Sciatic nerve (tissue), 2 donors: ENCODE measurements around the gene RASA3. TPM values are rescaled to one million over a fixed set of nuclear protein-coding genes. Genes with fewer than 3 reads are reported as not detected.
"Not testable (repeated sequence)": the region's sequence is repeated elsewhere in the genome, so short reads cannot be mapped to it uniquely, and the experiment has no call there.

Experiments
- ATAC-seq: fragments of 200-7000 bp; cut with Tn5 transposase; one replicate; pipeline ENCODE4 v1.9.1; 2020; ENCODE audit warnings: mild to moderate bottlenecking, moderate library complexity
- DNase-seq: peaks from one replicate; pipeline ENCODE4 v3.0.0-alpha.2; 2020; ENCODE audit warnings: low spot score
- intact Hi-C: fragments of 100-400 bp; cut with DNase I; formaldehyde crosslinking; loops from one replicate; pipeline ENCODE4 v1.14.2; 2022
- total RNA-seq: library from RNA; stranded (reverse); fragmentation: NEBNext Ultra II Directional; extraction: Animal tissue kit (Norgen Biotek cat#: 25700); gene quantifications from one replicate; pipeline ENCODE4 v1.2.1, GENCODE V29; 2021
- donor health status: DM: no; HTN: no; CAD: no.
- donor health status: DM: no; HTN: no; CAD: no.

The RASA3 gene
- total RNA-seq, 1 donor from 2014 or later, result 47.6 TPM

DNA sequence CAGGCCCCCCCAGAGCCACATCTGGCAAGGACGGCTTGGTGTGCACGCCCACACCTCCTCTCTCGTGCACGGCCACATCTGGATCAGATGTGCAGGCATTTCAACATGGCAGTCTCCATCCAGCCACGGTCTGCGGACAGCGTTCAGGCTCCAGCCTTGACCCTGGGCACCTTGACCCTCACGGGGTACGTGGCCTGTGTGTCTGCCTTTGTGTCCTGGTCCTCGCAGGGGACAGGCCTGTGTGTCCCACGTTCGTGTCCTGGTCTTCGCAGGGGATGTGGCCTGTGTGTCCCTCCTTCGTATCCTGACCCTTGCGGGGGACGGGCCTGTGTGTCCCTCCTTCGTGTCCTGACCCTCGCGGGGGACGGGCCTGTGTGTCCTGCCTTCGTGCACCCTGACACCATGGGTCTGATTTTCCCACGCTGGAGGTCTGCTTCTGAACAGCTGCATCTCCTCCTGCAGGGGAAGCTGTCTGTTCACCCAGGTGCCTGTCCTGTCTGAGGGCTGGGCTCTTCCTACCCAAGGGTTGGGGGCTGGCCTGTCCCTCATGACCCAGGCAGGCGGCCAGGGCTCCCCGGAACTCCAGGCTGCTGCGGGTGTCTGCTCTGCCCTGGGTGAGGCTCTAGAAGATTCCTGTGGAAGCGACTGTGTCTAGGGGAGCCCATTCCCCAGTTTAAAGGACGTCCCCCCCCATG is 25.3 kb downstream of the RASA3 start:
- intact Hi-C loops, result no loop called here
- no peak for ATAC-seq

GRCh38 chr13:114106526-114106925 is 25.9 kb downstream of the RASA3 start:
- intact Hi-C loops, result no loop called here
- ATAC-seq (no peak), DNase-seq (no peak)

More for the DNA sequence above, 25.3 kb downstream of the RASA3 start:
- DNase-seq, result peak; percentile 51

DNA sequence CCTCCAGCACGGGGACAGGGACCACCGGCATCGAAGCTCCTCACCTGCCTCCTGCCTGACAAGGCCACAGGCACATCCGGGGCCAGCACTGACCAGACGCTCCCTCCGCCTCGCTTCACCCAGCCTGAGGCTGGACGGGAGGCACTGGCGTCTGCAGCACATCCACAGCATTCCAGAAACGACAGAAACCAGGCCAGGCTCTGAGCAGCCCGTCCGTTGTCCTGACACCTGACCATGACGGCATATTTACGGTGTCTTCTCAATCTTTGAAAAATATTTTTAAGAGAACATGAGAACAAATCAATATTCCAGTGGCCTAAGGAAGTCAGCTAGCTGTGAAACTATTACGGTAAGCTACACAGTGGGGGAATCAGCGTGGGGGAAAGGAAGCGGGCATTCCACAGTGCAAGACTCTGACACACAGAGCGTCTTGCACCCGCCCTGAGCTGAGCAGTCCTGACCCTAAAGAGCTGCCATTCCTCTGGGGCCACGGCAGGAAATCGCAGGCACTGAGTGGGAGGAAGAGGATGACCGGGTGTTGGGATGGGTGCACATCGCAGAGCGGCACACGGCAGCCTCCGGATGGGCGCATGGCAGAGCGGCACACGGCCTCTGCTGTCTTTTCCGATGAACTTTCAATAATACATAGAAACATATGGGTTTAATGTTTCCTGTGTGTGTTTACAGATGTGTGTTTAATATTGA is 26.8 kb downstream of the RASA3 start:
- intact Hi-C loops, result no loop called here
- DNase-seq (peak; percentile 51), ATAC-seq (no peak)

DNA sequence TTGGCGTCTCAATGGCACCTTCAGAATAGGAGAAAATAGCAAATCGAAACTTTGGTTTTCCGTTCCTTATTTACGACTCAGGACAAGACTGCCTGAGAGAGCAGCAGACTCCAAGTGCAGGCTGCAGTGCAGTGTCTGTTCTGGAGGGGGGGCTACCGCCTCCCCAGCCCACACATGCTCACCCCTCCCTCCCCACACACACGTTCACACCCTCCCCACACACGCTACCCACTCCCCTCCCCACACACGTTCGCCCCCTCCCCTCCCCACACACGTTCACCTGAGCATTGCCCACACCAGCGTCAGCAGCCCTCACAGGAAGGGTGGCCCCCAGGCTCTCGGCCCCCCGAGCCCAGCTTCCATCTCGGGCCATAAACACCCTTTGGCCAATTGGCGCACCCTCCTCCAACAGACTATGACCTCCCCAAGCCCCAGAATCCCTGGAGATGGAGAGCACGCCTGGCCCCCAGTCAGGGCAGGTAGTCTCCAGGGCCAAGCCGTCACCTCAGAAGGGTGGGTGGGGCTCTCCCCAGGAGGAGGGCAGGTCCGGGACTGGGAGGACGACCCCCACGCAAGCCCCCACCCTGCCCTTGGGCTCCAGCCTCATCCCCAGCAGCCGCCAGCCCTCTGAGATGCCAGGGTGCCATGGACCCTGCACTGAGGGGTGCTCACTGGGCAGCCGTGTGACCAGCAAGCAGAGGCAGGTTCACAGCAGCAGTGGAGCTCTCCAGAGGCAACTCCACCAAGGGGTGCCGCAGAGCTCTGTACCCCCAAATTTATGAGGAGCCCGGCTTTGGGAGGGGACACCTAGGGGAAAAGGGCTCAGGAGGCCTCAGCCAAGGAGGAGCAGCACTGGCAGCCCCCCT is 27.5 kb downstream of the RASA3 start:
- intact Hi-C loops, result no loop called here
- ATAC-seq (no peak), DNase-seq (peak; percentile 54)

- intact Hi-C loops, result no loop called here
- ATAC-seq (no peak), DNase-seq (peak; percentile 56)
Observed at GRCh38 chr13:114103801-114104654, 28.4 kb downstream of the RASA3 start.

GRCh38 chr13:114103289-114103621 is 29.2 kb downstream of the RASA3 start:
- DNase-seq, result peak; percentile 50
- ATAC-seq, intact Hi-C loops: not testable (repeated sequence)

DNA sequence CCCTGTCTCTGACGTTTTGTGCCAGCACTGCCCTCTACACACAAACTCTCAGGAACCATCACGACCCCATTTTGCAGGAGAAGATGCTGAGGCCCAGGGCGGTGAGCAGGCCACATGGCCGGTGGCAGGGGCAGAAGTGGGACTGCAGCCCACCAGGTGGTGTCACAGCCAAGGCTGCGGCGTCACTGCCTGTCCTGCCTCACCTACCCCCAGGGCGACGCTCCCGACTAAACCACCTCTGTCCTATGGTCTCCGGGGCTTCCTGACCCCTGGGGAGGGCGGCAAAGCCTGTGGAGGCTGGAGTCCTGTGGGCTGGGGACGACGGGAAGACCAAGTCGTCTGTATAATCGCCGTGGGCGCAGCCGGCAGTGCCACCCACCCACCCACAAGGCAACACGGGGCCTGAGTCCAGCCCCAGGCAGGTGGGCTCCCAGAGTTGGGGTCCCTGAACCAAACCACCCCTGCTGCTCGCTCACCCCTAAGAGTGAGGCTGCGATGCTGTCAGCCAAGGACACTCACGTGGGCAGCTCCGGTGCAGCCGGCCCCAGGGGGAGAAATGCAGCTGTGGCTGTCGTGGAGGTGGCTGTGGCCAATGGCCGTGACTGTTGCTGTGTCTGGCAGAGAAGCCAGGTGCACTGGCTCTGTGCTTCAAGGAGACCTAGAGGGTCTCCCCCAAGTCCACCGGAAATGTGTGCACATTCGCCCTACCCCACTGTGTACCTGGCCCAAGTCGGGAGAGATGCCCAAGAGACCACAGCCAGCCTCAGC is 29.7 kb downstream of the RASA3 start:
- ATAC-seq (no peak), DNase-seq (peak; percentile 52)
- intact Hi-C loops, result no loop called here

DNA sequence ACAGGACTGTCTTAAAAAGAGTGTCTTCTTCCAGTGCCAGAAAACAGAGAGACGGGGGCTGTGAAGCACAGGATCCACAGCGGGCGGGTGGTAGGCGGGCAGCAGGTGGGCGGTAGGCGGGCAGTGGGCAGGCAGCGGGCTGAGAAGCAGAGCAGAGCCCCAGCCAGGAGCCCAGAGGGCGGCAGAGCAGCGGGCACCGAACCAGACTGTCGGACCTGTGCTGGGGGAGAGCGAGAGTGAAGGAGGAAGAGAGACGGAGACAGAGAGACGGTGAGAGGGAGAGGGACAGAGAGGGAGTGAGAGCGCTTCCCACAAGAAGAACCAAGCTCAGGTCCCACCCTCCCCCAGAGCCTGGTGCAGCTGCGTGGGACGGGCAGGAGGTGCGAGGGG is 30.3 kb downstream of the RASA3 start:
- DNase-seq, result peak; percentile 58
- intact Hi-C loops, result no loop called here
- ATAC-seq, result no peak

GRCh38 chr13:114101358-114102130 is 30.9 kb downstream of the RASA3 start:
- peak; percentile 62 for DNase-seq
- peak; percentile 23 for ATAC-seq
- intact Hi-C loops, result no loop called here

- peak; percentile 19 for ATAC-seq
- intact Hi-C loops, result no loop called here
Observed at GRCh38 chr13:114100446-114101357, 31.7 kb downstream of the RASA3 start.

GRCh38 chr13:114099918-114100445 is 32.4 kb downstream of the RASA3 start:
- intact Hi-C loops, result no loop called here

More at GRCh38 chr13:114100446-114101357, 31.7 kb downstream of the RASA3 start:
- peak; percentile 63 for DNase-seq

DNA sequence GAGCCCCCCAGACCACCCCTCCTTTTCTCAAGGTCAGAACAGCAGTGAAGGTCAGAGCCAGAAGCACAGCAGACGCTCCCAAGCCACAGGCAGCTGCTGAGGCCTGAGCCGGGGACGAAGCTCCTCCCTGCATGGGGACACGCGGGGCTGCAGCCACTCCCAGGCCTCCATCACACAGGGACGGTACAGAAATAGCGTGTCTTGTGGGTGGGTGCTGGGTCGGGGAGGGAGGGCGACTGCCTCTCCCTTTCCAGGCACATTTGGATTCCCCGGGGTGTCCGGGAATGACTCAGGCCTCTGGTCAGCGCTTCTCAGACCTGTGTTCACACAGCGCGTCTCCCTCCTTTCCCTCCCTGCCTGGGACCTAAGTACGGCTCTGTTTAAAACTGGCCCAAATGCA is 33.2 kb downstream of the RASA3 start:
- intact Hi-C loops, result no loop called here
- DNase-seq (peak; percentile 80), ATAC-seq (peak; percentile 81)

More at GRCh38 chr13:114099918-114100445, 32.4 kb downstream of the RASA3 start:
- DNase-seq (peak; percentile 58), ATAC-seq (peak; percentile 1)

DNA sequence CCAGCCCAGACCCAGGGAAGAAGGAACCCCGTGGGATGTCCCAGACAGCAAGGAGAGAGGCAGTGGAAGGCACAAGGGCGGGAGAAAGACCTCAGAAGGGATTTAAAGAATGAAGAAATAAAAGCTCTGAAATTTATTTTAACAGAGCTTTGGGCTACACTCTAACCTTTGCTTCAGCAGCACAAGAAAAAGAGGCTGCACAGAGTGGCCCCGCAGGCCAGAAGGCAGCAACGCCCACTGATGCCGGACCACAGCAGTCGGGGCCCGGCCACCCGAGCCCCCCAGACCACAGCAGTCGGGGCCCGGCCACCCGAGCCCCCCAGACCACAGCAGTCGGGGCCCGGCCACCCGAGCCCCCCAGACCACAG is 33.8 kb downstream of the RASA3 start:
- intact Hi-C loops, ATAC-seq: not testable (repeated sequence)
- DNase-seq, result peak; percentile 51

DNA sequence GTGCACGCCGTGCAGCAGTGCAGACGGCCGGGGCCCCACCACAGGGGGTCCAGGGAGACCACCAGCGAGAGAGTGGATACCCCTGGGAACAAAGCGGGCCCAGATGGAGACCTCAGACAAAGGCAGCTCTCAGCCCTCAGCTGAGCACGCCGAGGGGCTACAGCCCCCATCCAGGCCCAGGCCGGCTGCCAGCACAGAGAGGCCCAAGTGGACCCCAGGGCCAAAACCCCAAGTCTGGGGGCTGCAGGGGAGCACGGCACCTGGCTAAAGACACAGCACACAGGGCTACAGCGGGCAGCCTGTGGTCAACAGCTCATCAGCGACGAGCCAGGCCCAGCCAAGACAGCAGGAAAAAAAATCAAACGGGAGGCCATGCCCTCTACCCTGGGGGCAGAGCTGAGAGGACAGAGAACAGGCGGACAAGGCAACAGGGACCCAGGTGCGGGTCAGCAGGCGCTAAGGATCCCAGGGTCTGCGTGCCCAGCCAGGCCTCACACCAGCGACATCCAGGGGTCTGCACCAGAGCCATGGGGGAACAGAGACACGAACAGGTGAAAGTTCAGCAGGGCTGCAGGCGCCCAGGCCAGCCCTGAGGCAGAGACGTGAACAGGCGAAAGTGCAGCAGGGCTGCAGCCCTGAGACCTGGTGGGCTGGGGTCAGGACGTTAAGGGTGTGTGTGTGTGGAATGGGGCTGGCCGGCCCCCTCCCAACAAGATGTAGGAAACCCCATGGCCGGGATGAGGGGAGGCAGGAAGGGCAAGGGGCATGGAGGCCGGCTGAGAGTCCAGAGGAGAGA is 34.3 kb downstream of the RASA3 start:
- intact Hi-C loops, result no loop called here

GRCh38 chr13:114097212-114097892 is 35.1 kb downstream of the RASA3 start:
- ATAC-seq (no peak), DNase-seq (peak; percentile 51)
- intact Hi-C loops, result no loop called here

More for the DNA sequence above, 34.3 kb downstream of the RASA3 start:
- DNase-seq (peak; percentile 58), ATAC-seq (no peak)
